Measurements from ENCODE around the gene C1orf21.

C1orf21 gene

GRCh38 chr1:184412472-184412871, 25.6 kb downstream of the C1orf21 start:
- DNase-seq (ENCODE audit: low read depth) = no peak

- DNase-seq (ENCODE audit: low read depth) = no peak
These were observed 29.7 kb downstream of the C1orf21 start for GRCh38 chr1:184416481-184416880.

- DNase-seq (ENCODE audit: low read depth) = no peak
These were observed 30.1 kb downstream of the C1orf21 start for GRCh38 chr1:184416946-184417345.

- no peak for DNase-seq (ENCODE audit: low read depth)
These were observed 31.1 kb downstream of the C1orf21 start for GRCh38 chr1:184417916-184418315.

DNA sequence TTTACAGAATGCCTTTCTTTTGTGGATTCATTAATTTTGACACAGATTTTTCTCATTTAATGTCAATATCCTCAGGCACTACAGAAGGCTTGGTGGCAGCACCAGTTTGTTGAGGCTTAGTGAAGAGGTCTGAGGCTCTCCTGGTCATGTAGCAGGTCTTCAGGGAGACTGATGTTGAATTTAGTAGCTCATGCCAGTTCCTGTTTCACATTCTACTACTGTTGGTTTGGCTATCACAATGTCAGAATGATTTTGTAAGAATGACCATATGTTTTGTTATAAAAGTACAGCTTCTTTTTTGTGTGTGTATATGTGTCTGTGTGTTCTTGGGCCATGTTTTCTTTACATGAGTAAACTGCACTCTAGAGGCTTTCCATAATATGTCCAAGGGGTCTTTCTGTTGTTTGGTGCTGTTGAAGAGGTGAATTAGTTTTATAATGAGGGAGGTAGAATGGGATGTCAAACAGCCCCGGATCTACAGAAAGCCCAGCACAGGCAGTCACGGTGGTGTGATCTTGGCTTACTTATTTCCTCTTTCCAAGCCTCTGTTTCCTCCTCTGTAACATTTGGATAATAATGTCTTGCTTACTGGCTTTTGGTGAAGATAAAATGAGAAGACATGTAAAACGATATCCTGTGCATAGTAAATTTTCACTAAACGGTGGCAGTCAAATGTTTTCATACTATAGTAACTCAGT, 32.0 kb downstream of the C1orf21 start:
- no peak for DNase-seq (ENCODE audit: low read depth)

GRCh38 chr1:184419350-184420161, 32.7 kb downstream of the C1orf21 start:
- DNase-seq (ENCODE audit: low read depth) = no peak

GRCh38 chr1:184422490-184423233, 35.8 kb downstream of the C1orf21 start:
- DNase-seq (ENCODE audit: low read depth) = no peak

DNA sequence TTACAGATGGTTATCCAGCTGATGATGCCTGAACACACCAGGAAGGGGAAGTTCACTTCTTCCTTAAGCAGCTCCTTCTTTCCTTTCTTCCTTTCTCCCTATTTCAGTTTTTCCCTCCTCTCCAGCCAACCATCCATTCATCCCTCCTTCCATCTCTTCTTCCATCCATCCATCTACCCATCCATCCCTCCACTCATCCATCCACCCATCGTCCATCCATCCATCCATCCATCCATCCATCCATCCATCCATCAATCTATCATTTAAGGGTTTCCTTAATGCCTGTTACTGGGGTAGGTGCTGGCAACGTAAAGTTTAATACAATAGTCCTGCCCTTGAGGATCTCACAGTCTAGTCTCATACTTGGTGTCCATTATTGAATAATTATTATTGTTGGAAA, 36.8 kb downstream of the C1orf21 start:
- no peak for DNase-seq (ENCODE audit: low read depth)

GRCh38 chr1:184424157-184424556, 37.3 kb downstream of the C1orf21 start:
- DNase-seq (ENCODE audit: low read depth) = no peak

GRCh38 chr1:184424945-184425344, 38.1 kb downstream of the C1orf21 start:
- no peak for DNase-seq (ENCODE audit: low read depth)

GRCh38 chr1:184425449-184426277, 38.8 kb downstream of the C1orf21 start:
- DNase-seq (ENCODE audit: low read depth) = no peak

DNA sequence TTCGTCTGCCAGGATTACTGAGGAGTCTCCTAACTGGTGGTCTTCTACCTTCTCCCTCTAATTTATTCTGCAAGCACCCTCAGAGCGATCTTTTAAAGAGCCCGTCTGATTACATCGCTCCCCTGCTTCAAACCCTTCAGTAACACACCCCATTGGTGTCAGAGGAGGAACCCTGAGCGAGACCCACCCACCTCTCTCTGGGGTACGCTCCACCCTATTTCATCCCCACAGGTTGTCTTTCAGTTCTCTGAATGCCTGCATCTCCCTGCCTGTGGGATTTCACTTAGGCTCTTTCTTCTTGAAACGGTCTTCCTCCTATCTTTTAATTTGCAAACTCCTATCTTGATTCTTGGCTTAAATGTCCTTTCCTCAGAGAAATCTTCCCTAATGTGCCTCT, 39.4 kb downstream of the C1orf21 start:
- no peak for DNase-seq (ENCODE audit: low read depth)

DNA sequence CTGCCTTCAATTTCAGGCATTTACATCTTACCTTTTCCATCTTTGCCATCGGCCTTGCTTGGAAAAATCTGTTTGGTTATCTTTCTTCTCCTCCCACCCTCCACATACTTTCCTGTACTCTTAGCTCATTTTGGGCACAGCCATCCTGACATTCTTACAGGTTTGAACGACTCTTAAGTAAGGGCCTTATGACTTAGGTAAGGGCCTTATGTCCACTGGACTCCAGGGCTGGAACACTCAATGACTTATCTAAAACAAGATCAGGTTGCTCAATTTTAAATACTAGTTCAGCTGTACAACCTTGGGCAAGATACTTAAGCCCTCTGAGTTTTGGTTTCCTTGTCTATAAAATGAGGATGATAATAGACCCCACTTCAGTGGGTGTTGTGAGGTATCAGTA, 40.9 kb downstream of the C1orf21 start:
- DNase-seq (ENCODE audit: low read depth) = no peak

DNA sequence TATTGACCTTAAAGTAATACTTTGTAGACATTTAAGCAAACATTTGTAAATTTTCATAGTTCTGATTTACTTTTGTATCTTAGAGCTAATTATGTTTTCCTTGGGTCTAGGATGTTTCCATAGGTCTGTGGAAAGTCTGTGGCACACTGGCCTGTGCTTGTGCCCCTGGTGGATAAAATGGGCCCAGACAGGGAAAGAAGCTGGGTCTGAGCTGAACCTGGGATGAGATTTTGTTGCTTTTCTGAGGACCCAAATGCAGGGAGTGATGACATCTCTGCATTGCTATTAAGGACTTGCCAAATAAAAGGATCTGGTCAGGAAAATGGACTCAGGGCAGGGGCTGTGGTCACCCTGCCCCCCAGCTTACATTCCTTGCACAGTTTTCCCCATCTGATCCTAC, 41.8 kb downstream of the C1orf21 start:
- DNase-seq (ENCODE audit: low read depth) = no peak

GRCh38 chr1:184429335-184429734, 42.5 kb downstream of the C1orf21 start:
- DNase-seq (ENCODE audit: low read depth) = no peak

- no peak for DNase-seq (ENCODE audit: low read depth)
These were observed 47.2 kb downstream of the C1orf21 start for GRCh38 chr1:184433956-184434502.

DNA sequence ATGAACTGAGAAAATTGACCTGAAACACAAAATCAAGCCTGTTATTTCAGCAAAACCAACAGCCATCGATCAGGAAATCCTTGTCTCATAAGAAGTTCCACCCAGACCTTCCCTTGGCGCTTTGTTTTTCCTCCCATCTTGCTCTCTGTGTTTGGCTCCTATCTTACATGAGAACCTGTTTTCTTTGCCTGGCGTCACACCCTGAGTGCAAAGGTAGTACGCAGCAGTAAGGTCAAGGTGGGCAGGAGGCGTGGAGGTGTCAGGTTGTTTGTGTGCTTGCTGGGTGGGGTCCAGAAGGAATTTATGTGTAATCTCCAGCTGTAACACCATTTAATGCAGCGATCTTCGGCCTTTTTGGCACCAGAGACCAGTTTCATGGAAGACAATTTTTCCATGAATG, 50.5 kb downstream of the C1orf21 start:
- DNase-seq (ENCODE audit: low read depth) = no peak

DNA sequence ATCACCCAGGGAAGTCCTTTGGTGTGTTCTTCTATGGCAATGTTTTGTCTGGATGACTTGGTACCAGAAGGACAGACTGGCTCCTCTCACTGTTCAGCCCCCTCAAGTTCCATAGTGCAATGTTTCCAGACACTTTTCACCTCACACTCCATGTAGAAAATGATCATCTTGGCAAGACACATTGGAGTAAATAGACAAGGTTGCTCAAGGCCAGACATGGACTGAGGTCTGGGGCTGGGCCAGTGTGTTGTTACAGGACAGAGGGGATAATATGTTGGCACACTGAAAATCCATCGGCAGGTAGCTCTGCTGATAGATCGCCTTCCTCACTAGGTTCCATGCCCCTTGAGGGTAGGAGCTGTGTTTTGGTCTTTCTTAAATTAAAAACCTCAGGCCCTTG, 51.5 kb downstream of the C1orf21 start:
- DNase-seq (ENCODE audit: low read depth) = no peak

DNA sequence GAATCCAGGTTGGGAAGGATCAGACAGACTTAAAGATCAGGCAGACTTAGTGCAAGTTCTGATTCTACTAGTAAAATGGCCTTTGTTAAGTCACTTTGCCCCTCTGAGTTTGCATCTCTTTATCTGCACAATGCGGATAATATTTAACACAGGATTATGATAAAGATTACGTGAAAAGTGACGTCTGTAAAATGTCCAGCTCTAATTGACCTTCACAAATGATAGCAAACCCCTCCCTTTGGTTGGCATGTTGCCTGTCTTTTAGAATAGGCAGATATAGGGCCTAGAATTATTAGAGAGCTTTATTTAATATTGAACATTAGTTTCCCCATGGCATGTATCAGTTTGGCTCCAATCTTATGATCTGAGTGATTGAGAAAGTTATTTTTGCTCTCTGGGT, 55.4 kb downstream of the C1orf21 start:
- DNase-seq (ENCODE audit: low read depth) = no peak

GRCh38 chr1:184443201-184443600, 56.4 kb downstream of the C1orf21 start:
- DNase-seq (ENCODE audit: low read depth) = no peak

GRCh38 chr1:184443624-184444023, 56.8 kb downstream of the C1orf21 start:
- no peak for DNase-seq (ENCODE audit: low read depth)

DNA sequence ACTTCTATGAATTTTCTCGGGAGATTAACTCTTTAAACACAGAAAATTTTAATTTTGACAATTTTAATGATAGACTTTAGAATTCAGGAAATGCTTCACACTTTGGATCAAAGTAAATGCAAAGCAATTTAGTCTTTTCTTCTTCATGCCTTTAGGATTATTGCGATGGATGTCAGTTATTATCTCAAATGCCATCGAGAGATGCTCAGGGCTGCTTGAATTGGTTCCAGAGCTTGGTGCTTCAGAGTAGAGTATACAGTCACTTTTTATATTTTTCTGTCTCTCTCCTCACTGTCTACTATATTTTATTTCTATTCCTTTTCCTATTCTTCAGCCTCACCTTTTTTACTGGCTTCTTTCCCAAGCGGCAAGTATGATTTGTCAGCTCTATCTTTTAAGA, 59.2 kb downstream of the C1orf21 start:
- DNase-seq (ENCODE audit: low read depth) = no peak

All from stimulated activated CD8-positive, alpha-beta memory T cell treated with anti-CD3 and anti-CD28 coated beads, Interleukin-12 subunit alpha, Interleukin-12 subunit beta, amount 100 ng/mL, for 1 hour (primary cell).